GM12874 (cell line): ENCODE results near the gene ABCB6.

Source experiments
- TF ChIP-seq, protein P1 (sequence below): IDR thresholded peaks from 2 replicates; pipeline ENCODE4 v1.5.1; 2011; ENCODE audit warnings: low read depth, mild to moderate bottlenecking, control low read depth, low read length, moderate library complexity; ENCODE audit not compliant: insufficient read depth

ABCB6 gene

DNA sequence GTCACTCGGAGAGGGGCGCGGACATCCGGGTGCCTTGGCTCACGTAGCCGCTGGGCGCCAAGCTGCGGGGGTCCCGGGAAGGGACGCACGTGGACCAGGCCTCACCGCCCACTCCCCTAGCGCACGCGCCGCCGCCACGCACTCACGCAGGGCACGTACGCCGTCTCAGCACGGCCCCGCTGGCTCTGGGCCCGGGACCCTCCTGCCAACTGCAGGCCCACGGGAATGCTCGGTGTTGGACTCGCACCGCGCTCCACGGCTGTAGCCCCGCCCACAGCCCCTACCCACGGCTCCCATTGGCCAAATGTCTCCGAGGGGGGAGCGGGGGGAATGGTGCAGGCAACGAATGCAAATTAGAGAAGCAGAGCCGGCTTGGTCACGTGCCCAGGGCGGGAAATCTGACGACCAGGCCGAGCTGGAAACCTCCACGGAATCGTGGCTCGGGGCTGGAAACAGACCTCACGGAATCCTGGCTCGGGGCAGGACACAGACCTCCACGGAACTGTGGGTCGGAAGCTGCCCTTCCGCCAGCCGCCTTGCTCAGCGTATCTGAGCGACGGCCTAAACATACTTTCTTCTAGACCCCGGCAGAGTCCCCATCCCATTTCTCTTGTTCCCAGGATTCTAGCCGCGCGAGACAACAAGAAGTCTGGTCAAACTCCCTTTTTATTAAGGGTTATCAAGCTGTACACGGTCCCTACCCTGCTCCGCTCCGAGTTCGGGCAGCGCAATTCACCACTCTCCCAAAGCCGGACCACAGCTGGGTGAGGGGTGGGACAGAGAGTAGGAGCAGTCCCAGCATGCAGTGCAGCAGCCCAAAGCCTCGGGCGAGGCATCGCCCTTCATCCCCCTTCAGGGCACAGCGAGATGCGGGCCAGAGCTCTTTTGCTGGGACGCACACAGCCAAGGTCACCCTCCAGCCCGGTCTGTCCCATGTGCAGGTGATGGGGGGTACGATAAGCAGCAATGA lies at the start of gene ABCB6:
TSS of gene ABCB6 (minus strand) at position 227 of the 970 bp plus-strand sequence. CDS start 285 bp downstream, outside the sequence.
- TF ChIP-seq, protein P1, sequence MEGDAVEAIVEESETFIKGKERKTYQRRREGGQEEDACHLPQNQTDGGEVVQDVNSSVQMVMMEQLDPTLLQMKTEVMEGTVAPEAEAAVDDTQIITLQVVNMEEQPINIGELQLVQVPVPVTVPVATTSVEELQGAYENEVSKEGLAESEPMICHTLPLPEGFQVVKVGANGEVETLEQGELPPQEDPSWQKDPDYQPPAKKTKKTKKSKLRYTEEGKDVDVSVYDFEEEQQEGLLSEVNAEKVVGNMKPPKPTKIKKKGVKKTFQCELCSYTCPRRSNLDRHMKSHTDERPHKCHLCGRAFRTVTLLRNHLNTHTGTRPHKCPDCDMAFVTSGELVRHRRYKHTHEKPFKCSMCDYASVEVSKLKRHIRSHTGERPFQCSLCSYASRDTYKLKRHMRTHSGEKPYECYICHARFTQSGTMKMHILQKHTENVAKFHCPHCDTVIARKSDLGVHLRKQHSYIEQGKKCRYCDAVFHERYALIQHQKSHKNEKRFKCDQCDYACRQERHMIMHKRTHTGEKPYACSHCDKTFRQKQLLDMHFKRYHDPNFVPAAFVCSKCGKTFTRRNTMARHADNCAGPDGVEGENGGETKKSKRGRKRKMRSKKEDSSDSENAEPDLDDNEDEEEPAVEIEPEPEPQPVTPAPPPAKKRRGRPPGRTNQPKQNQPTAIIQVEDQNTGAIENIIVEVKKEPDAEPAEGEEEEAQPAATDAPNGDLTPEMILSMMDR, result no peak

DNA sequence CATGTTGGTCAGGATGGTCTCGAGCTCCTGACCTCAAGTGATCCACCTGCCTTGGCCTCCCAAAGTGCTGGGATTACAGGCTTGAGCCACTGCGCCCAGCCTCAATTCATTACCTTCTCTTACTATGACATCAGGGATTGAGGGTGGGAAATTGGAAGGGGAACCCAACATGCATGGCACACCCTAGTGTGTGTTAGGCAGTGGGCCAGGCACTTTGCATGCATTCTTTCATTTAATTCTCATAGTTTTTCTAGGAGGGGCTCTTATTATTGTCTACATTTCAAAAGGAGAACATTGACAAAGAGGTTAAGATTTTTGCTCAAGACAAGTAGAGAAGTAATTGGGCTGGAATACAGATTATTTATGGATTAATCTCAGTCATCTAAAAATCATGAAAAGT lies 49.5 kb upstream of the ABCB6 start:
- TF ChIP-seq, protein P1, result no peak

DNA sequence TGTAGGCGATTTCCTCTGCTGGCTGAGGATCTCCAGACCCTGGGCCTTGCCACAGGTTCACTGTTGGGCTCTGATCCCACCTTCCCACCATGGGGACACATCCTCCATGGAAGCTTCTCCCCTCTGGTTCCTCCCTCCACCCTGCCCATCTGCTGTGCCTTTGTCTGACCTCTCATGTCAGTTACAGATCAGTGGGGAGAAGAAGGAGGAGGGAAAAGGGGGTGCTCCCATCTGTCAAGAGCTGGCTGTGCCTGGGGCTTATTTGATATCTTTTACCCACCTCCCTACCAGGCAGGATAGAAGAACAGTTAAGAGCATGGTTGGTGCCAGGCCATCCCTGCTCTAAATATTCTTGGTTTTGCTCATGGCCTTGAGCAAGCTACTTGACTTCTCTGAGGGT lies 48.1 kb upstream of the ABCB6 start:
- TF ChIP-seq, protein P1, result no peak

DNA sequence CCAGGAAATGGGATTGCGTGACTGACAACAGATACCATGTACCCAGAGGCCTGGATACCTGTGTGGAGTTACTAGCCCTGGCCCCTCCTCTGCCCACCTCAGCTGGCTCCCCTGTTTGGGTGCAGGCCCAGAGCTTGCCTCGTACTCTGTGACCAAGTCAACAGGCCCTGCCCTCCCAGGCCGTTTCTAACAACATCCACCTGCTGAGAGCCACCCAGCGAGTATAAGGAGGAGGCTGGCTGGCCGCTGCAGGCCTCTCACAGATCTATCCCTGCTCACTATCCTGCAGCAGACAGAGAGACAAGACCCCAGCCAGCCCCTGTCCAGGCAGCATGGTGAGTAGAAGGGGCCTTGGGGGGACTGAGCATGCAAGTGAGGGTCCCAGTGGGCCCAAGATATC lies 47.5 kb upstream of the ABCB6 start:
- TF ChIP-seq, protein P1, result no peak

GRCh38 chr2:219261024-219261855 lies 42.5 kb upstream of the ABCB6 start:
- TF ChIP-seq, protein P1, result no peak

DNA sequence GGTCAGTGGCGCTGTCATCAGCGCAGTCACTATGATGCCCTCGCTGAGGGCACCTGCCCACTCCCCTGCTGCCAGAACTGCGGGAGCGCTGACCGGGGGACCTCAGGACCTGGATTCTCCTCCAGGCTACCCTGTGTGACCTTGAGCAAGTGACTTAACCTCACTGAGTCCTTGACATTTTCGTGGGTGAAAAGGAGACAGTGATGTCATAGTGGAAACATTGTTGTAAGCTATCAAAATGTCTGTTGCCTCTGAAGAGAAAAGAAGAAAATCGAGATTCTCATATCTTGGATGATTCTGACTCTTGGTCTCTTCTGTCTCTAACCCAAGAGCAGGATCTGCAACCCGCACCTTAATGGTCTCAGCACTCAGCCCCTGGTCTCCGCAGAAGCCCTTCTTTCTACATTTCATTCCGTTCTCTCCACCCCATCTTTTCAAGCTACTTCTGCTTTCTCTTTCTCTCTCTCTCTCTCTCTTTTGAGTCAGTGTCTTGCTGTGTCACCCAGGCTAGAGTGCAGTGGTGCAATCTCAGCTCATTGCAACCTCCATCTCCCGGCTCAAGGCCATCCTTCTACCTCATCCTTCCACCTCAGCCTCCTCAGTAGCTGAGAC lies 35.9 kb upstream of the ABCB6 start:
- TF ChIP-seq, protein P1, result no peak
